A549 treated with ZK216348 at 1 μM for 4 hours (cell line): ENCODE data around the gene CHEK1. TPM values are rescaled to one million over a fixed set of nuclear protein-coding genes. Genes with fewer than 3 reads are reported as not detected.

Experiments used
- total RNA-seq: library from RNA; stranded (reverse); fragments of 200-300 nt; extraction: Qiagen RNA extraction; gene quantifications from 5 replicates; pipeline ENCODE4 v1.2.3, GENCODE V29; 2022; ENCODE audit warnings: low read depth

CHEK1 gene
- 26.0 to 35.3 TPM (median 29.8 TPM) in 5 replicates for total RNA-seq

DNA sequence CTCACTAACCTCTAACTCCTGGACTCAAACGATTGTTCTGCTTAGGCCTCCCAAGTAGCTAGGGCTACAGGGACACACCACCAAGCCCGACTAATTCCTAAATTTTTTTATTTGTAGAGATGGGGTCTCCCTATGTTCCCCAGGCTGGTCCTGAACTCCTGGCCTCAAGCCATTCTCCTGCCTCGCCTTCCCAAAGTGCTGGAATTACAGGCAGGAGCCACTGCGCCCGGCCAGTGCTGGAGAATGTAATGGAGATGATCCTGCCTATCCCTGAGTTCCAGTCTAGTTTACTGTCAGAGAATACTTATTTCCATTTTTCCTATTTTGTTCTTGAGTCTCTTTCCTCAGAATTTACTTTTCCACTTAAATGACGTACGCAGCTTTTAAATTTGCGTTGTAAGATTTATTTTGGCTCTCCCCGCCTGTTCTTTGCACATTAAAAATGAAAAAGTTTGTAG is at the start of gene CHEK1:
Gene CHEK1 (plus strand): TSS at position 408 of the 458 bp plus-strand sequence. CDS start 1,606 bp downstream, outside the sequence.

DNA sequence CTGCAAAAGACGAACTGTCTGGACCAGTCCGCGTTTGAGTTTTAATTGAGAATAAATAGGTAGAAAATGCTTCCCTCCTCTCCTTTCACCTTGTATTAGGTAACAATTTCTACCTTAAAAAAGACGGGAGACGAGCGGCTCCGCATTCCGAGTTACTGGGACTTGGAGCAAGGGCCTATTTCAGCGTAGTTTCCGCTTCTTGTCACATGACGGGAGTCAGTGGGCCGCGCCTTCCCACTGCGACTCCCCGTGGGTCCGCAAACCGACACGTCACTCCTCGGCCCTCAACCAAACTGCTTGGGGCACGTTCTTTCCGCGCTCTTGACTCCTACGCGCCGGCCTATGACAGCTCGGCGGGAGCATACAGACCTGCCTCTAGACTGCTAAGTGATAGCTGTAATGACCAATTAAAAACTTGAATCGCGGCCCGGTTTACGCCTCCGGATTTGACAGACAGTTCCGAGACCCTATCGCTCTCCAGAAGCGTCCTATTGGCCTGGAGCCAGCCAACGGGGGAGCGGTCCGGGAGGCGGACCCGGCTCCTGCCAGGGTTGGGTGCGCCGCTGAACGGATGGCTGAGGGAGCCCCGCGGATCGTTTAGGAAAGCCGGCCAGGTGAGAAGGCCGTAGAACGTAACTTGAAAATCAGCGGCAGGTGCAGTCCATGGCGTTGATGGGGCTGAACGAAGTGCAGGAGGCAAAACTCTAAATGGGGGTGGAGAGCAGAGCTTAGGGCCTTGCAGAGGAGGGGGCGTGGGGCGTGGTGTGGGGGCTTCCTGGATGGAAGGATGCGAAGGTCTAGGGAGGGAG is 32.5 kb upstream of the CHEK1 start, which contains the start of gene STT3A:
Gene STT3A (plus strand): TSS at position 548 of the 809 bp plus-strand sequence. CDS start 3,064 bp downstream, outside the sequence.

DNA sequence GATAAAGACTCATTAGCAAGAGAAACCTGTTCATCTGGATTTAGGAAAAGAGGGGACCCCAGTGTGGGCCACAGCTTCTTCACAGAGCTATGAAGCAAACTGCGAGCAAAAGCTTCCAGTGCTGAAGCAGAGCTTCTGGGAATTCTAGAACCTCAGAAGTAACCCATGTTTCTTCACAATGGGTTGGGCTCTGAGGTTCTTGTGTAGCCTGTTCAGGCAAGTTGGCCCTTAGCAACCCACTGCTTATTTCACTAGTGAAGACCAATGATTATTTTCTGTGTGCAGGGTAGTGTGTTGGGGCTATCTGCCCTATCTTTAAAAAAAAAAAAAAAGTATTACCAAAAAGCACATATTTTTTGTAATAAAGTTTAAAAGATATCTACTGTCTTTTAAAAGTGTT is 55.8 kb downstream of the CHEK1 start, which contains the start of gene ACRV1:
Gene ACRV1 (minus strand): TSS at position 101 of the 400 bp plus-strand sequence. CDS start 67 bp downstream, at position 34.

Other genes with a start within 250 kb of the CHEK1 start
- 0.41 to 0.83 TPM (median 0.70 TPM) in 4 of 5 replicates, not detected in the other for gene FEZ1, start 128.9 kb upstream of the CHEK1 start, total RNA-seq
- 98.9 to 117 TPM (median 103 TPM) in 5 replicates for gene EI24, start 55.7 kb upstream of the CHEK1 start, total RNA-seq
- gene STT3A, start 32.3 kb upstream of the CHEK1 start, total RNA-seq = 90.4 to 119 TPM (median 103 TPM) in 5 replicates
- gene ACRV1, start 55.7 kb downstream of the CHEK1 start, total RNA-seq = not detected in 5 replicates
- not detected in 5 replicates for gene PATE1, start 121.1 kb downstream of the CHEK1 start, total RNA-seq
- gene PATE2, start 153.7 kb downstream of the CHEK1 start, total RNA-seq = 0.41 TPM in 1 of 5 replicates, not detected in the others
- not detected in 5 replicates for gene PATE3, start 163.0 kb downstream of the CHEK1 start, total RNA-seq
- gene PATE4, start 208.2 kb downstream of the CHEK1 start, total RNA-seq = not detected in 5 replicates